C1 segment of cervical spinal cord (tissue), 14 donors: Measurements from ENCODE around the gene SHC3.

ENCODE experiments used
- DNase-seq, 14 donors: peaks; one replicate each; lab custom pipeline; 2025; lab: John Stamatoyannopoulos, UW

Gene SHC3

DNA sequence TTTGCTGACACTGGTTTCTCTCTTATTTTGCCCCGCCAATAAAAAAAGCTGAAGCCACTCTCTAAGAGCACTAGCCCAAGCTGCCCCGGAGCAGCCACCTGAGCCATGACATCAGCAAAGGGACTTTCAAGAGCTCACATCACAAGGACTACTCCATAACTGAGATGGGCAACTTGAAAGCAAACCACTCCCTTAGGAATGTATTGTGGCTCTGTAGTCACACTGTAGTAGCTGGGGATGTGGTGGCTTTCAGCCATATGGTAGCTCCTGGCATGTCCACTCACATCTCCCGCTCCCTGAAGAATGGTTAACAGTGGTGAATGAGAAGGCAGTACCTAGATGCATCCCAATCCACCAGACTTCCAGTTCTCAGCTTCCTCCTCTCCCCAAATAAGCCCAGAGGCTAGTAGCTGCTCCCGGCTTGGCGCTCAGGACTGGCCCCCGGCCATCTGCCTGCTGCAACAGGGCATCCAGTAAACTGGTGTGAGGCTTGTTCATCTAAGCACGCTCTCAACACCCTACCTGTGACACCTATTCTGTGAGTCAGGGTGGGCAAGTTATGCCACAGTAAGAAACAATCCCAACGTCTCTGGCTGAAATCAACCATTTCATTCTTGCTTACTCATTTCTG, 123.6 kb downstream of the SHC3 start:
- no peak for DNase-seq

DNA sequence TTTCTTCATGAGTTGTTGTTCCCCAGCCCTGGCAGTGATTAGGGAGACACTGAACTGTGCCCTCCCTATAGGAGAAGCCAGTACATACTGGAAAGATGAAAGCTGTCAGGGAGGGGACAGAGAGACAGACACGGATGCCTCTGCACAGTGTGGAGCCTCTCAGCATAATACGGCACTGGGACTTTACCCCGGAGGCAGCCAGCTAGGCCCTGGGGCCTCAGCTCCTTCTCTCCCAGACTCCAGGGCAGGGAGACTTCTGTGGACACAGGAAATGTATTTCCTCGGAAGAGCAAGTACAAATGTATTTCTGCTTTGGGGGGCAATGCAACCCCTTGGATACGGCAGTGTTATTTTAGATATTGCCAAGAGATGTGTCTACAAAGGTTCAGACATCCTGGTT, 125.3 kb downstream of the SHC3 start:
- DNase-seq, result no peak

DNA sequence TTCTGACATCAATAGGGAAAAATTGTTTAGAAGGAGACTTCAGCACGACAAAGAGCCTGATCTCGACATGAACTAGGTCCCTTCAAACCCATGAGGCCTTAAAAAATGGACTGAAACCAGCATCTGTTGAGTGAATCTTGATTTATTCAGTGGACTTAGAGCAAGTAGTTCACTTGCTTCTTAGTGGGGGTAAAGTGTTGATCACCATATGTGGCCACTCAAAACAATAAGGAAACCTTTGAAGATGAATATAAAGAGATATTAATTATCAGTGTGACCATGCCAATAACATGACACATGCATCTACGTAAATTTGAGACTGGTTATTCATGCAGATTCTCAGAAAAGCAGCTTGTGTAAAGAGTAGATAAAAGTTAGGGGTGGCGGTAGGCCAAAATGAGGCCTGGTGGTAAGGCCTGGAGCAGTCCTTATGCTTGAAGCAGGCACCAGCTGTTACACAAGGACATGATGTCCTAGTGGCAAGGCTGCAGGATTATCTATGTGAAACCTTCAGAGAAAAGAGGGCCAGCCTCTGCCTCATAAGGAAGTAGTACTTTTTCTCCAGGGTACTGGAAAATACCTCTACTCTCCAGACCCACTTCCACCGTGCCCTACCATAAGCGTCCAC, 126.0 kb downstream of the SHC3 start:
- DNase-seq, result peak in 1 of 14 donors; percentile 6

DNA sequence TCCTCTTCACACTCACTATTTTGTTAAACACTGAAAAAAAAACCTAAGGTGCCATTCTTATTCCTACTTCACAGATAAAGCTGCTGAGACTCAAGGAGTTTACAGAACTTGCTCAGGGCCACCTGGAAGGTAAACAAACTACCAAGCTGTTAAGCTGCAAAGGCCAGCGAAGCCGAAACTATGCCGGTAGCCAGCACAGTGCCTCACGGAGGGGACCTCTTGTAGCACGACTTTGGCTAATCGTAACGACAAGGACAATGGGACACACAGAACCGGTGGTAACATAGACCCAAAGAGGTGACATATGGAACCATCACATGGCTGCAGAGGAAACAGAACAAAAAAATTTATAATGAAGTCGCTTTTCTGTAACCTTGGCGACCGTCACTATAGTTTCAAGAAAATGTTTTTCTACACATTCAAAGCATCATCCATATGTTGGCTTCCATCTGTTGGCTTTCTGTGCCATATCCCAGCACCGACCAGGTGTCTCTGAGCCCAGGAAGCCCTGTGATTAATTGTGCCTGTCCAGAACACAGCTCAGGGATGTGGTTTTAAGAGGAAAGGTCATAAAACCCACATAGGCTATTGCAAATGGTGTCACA, 127.1 kb downstream of the SHC3 start:
- peak in 1 of 14 donors; percentile 31 for DNase-seq

DNA sequence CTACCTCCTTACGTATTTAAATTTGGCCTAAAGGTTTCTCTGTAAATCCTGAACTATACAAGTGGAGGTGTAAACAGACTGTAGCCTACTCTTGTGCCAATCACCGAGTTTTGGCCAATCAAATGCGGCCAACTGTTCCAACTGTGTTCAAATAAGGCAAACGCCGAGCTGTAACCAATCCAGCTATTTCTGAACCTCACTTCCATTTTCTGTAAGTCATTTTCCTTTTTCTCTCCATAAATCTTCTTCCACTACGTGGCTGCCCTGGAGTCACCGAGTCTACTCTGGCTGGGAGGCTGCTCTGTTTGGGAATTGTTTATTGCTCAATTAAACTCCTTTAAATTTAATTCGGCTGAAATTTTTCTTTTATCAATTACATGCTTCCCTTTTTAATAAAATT, 129.0 kb downstream of the SHC3 start:
- DNase-seq, result no peak

DNA sequence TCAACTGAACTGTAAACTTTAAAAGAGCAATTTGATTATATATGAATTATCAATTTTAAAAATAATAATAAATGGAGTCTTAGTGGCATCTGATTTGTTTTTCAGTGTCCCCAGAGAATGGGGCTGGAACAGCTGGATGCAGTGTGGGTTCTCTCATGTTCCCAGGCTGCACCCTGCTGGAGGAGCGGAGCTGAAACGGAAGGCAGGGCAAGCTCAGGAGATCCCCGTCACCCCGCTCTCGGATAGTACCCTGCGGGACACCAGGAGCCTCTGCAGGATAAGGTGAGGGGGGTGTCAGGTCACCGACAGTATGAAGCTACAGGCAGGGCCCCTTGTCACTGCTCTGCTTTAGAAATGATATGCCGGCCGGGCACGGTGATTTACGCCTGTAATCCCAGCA, 130.0 kb downstream of the SHC3 start:
- DNase-seq, result no peak

- DNase-seq, result no peak
Measured at GRCh38 chr9:89047667-89048066, 131.0 kb downstream of the SHC3 start.

DNA sequence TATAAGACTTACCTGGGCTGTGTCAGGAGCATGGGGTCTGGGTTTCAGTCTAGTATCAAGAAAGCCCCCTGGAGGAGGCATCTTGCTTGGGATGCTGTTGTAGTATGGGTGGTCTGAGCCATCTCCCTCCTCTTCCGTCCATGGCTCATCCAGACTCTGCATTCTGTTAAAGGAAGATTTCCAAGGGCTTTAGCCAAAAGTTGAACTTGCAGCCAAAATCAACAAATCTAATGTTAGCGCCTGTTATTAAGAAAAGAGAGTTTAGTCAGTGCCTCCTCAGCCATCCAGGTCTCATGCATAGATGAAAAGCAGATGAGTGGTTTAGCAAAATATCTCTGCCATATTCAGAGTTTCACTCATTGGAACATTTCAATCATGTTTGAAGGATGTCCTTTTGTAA, 131.8 kb downstream of the SHC3 start:
- DNase-seq, result no peak

- no peak for DNase-seq
Measured at GRCh38 chr9:89044881-89045280, 133.7 kb downstream of the SHC3 start.

DNA sequence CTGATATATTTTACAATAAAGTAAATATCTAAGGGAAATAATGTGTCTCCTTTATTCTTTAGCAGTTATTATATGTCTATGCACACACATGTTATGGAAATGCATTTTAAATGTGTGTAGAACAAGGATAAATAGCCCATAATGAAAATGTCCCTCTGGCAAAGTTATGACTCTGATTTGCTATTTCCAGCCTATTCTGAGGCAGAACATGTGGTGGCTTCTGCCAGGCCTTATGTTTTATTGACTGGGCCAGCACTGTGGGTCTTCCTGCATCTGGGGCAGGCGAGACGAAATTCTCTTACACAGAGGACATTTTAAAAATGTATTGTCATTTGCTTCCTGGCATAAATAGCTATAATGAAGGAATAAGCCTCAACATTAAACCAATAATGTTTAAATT, 134.5 kb downstream of the SHC3 start:
- DNase-seq, result no peak

- no peak for DNase-seq
Measured at GRCh38 chr9:89042984-89043383, 135.6 kb downstream of the SHC3 start.

- DNase-seq, result no peak
Measured at GRCh38 chr9:89039664-89040063, 139.0 kb downstream of the SHC3 start.

DNA sequence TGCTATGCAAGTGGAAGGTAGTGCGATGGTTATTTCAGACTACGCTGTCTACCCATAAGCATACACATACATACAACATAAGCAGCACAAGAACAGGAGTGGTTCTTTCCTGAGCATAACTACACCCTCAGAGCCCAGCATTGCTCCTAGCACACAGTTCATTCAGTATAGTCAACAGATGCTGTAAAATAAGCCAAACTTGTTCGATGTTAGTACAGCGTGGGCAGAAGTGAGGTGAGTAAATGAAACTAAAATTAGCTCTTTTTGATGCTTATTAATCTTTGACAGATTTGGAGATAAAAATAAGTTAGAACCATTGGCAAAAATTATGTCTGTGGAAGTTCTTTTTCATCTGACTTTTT, 139.5 kb downstream of the SHC3 start:
- no peak for DNase-seq

GRCh38 chr9:89038382-89039103, 140.1 kb downstream of the SHC3 start:
- DNase-seq, result peak in 8 of 14 donors; percentile 16 to 48 (median 22)

- DNase-seq, result no peak
Measured at GRCh38 chr9:89037891-89038290, 140.7 kb downstream of the SHC3 start.

DNA sequence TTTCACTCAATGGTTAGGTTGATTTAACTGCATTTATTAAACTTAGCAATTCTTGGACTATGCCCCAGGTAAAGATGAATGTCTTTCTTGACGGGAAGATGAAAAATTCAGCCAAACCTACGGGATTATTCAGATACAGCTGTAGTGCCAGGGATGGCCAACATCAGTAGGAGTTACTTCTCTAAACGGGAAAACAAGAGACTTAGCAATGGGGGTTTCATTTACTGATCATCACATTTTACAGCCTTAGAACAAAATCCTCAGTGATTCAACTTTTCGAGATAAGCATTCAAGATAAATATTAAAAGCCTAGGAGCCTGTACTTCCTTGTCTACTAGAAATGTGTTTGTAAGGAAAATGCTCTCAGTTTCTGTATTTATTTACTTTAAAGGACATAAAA, 141.3 kb downstream of the SHC3 start:
- DNase-seq, result no peak

GRCh38 chr9:89036891-89037290, 141.7 kb downstream of the SHC3 start:
- DNase-seq, result peak in 5 of 14 donors; percentile 5 to 35 (median 16)

DNA sequence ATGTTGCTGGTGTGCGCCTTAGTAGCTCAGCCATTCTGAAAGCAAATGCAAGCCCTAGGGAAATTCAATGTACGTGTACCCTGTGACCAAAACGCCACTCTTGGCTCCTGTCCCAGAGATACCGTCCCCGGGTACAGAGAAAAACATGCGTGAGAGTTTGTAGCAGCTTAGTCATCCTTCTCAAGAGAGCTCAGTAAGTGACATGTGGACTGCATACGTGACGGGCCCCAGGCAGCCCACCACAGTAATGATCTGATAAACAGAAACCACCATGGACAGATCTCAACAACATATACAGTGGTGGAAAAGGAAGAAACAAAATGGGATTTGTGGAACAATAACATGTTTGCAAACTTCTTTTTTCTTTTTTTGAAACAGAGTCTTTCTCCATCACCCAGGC, 142.2 kb downstream of the SHC3 start:
- peak in 4 of 14 donors; percentile 2 to 24 (median 12) for DNase-seq

GRCh38 chr9:89032661-89033060, 146.0 kb downstream of the SHC3 start:
- DNase-seq, result no peak

DNA sequence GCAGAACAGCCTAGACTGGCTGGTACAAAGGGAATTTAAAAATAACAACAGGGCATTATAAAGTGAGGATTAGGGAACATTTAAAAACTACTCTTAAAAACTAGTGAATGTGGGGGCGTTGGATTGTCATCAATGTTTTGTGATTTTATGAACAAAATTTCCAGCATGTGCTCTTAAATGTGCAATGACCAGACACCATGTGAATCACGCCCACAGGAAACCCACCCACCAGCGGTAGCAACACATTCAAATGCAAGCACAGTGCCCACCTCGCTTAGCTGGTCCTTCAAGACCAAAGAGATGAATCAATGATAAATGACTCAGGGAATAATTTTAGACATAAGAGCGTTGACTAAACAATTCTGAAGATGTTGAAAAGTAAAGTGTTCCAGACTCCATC, 146.4 kb downstream of the SHC3 start:
- DNase-seq, result no peak

GRCh38 chr9:89029788-89030187, 148.8 kb downstream of the SHC3 start:
- no peak for DNase-seq

GRCh38 chr9:89026876-89027275, 151.7 kb downstream of the SHC3 start:
- DNase-seq, result no peak

DNA sequence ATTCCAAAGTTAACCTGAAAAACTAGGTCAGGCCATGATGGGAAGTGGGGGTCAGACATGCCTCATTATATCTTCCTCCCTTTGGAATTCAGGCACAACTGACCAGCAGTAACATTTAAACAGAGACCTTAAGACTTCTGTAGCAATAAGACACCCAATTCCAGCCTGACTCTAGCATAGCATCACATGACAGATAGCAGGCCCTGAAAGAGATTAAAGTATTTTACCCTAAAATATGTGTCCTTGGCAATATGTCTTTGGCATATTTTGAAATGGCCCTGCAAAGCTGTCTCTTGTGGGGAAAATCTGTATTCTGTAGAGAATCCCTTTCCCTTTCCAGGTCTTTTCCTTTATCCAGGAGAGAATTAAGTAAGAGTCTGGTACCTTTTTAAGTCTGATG, 153.1 kb downstream of the SHC3 start:
- DNase-seq, result no peak
